NK-92 (cell line): ENCODE data around the gene PLEKHO2.
A peak's percentile ranks its signal among the peaks of the same experiment; 100 is the strongest.

ENCODE experiments used
- DNase-seq: peaks from one replicate; lab custom pipeline; 2025; ENCODE audit not compliant: unreplicated experiment; lab: John Stamatoyannopoulos, UW

The PLEKHO2 gene

DNA sequence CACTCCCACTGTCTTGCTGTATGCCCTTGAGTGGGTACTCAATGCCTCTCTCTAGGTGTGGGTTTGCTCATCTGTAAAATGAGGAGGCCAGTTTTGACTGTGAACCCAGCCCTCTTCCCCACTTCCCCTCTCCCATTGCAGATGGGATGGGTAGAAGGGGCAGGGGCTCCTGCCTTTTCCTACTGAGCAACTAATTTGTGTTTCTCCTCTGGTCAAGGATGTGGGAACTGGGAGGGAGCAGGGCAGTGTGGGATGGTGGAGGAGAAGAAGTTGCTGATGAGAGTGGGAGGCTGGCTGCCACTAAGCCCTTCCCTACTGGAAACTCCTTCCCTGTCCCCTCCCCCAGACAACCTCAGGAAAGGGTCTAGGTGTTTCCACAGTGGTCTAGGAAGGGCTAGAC lies 49.8 kb downstream of the PLEKHO2 start:
- no peak for DNase-seq

DNA sequence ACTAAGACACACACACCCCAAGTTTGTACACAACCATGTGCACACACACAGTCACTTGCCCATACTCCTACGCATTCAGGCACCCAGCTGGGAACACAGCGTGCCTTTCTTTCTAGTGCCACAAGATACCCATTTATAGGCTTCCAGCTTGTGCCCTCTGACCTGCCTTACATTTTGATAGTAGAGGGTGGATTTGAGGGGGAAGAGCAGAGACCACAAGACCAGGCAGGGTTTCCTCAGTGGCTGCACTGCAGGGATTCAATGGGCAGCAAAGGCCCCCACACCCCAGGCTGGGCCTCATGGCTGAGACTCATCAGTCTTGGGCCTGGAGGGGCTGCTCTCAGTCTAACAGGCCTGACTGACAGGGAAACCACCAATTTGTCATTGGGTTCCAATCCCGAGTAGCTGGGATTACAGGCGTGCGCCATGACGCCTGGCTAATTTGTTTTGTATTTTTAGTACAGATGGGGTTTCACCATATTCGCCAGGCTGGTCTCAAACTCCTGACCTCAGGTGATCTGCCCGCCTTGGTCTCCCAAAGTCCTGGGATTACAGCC lies 51.2 kb downstream of the PLEKHO2 start:
- no peak for DNase-seq

DNA sequence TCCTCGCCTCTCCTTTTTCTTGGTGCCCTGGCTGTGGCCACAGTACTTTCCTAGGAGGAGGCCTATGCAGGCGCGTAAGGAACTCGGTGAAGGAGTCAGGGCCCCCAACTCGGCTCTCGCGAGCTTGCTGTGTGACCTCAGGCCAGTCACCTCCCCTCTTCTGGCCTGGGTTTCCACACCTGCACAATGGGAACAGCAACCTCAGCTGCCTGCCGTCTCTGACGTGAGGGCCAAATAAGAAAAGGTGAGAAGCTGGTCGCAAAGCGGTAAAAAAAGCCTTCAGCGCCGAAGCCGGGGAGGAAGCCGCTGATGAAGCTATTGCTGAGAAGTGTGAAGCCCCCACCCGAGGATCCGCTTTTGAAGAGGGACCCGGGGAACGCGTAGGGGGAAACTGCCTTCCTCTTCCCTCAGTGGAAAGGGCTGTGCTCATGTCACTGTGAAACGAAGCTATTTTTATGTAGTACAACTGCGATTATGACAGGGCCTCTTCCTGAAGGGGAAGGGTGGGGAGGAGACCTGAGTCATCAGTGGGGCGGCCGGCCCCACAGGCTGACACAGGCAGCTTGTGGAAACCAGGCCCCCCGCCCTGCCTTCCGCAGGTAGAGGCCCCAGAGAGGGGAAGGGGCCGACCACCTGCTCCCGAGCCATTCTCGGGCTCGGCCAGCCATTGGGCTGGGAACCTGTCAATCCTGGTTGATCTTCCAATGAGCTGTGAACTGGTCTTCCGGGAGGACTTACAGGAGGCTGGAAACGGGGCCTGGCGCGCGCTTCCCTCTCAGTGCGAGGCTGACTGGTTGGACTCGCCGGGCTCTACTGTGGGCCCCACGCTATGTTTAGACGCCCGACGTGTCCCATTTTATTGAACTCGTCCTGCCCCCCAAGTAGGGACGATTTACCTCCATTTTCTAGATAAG lies 52.0 kb downstream of the PLEKHO2 start:
- DNase-seq: peak; percentile 62

DNA sequence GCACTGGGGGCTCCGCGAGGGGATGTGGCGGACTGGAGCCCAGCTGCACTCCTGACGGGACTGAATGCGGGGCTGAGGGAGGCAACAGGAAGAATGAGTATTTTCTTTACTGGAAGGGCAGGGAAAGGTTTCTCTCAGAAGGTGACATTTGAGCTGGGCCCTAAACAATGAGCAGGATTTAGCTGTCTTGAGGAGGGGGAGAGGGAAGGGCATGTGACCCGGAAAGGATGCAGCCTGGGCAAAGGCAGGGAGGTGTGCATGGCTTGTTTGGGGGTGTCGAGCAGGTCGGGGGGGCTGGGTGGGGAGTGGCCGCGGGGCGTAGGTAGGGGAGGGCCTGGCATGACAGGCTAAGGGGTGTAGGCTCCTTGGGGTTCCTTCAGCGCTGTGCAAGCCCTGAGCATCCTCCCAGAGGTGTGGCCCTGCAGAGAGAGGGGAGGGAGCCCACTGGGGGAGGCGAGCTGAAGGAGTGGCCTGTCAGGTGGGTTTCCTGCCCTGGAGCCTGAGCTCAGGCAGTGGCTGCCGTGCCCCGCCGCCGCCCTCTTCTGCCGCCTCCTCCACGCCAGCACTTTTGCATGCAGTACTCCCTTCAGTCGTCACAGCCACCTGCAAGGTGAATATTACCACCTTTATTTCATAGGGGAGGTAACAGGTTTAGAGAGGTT lies 52.8 kb downstream of the PLEKHO2 start:
- peak; percentile 53 for DNase-seq

DNA sequence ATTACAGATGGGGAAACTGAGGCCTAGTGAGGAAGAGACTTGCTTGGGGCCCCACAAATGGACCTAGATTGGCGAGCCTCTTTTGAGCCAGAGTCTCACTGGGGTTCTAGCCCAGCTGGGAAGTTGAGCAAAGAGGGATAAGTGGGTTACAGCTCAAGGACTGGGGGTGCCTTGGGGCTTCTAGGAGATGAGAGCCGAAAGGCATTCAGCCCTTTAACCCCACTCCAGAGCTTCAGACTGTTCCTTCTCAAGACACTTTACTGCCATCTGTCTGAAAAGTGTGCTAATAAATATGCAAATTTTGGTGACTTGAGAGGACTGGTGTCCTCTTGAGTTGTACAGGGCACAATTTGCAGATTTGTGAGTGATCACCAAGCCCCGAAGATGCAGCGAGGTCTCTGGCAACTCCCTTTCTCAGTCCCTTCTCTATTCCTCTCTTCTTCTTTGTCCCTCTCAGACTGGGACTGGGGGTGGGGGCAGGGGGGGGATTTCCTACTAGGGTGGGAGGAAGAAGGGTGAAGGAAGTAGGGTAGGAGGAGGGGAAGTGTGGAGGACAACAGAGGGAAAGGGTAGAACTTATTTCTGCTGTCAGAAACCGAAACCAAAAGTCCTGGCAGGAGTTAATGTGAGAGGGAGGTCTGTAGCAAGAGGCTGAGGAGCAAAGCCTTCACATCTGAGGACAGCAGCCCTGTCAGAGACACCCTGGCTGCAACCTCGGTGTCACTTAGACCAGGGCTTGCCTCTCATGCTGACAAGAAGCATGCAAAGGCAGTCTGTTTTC lies 53.8 kb downstream of the PLEKHO2 start:
- DNase-seq: no peak

DNA sequence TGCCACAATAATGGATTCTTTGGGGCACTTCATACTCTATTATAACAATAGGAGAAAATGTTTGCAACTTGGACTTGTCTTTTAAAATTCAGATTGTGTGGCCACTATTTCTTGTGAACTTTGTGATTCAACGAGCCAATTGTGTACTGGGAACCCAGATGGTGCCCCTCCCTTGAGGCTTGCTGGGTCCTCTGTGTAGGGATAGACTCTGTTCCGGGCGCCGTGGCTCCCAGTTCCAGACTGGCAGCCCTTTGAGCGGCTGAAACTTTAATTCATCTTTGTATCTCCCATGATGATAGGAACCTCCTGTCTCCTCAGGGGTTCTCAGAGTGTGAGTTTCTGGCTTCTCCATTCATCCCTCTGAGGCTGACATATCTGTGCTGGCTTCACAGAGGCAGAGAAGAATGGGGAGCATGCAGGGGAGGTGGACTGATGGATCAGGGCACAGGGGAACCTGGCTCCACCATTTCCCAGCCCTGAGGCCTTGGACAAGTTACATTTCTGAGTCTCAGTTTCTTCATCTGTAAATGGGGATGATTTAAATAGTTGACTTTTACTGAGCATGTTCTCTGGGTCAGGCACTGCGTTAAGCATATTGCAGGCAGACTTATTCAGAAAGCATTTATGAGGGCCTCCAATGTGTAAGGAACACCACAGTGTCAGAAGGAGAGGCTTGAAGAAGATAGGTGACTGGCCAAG lies 54.8 kb downstream of the PLEKHO2 start:
- no peak for DNase-seq

DNA sequence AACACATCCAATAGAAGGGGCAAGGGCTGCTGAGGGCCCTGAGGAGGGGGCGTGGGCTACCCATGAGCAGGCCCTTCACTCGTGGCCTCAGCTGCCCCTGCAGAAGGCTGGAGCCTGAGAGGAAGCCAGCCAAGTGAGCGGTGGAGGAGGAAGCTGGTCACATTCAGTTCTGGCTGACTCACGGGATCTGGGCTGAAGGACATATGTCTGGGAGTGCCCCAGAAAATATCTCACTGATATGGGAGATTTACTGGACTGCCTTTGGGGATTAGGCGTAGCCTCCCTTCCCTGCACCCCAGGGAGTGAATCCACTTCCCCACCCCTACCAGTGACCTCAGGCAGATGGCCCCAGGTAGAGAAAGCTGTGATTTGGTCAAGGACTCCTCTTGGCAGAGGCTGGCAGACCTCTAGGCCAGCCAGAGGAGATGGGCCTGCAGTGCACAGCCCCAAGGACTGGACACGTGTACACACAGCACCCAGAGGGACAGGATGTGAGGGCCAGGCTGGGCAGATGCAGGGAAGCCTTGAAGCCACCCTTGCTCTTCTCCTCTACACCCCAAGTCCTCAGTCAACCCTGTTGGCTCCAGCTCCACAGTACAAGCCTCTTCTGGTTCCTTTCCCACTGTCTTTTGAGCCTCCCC lies 55.8 kb downstream of the PLEKHO2 start:
- DNase-seq: no peak

DNA sequence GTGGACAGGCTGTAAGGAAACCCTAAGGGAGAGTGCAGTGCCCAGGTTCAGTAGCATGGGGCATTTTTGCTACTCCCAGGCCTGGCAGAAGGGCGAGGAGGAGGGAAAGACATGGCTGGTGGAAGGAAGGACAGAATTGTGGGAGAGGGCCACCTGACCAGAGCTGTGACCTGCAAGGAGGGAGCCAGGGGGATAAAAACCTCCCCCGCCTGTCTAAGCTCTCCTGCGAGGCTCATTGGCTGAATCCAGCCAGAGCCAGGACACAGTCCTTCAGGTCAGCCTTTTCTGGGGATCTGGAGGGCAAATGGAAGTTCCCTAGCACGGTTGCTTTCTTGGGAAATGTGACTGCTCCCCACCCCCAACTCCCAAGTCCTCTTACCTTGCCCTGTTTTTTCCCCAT lies 56.7 kb downstream of the PLEKHO2 start:
- DNase-seq: no peak

DNA sequence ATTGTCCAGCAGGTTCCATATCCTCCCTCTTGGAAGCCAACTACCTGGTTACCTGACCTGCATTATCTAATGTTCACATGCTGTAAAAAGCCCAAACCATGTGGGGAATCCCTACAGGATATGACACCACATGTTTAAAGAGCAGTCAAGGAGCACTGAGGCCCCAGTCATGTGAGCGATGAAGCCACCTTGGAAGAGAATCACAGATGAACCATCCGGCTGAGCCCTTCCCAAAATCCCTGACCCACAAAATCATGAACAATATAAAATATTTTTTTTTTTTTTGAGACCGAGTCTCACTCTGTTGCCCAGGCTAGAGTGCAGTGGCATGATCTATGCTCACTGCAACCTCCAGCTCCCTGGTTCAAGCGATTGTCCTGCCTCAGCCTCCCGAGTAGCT lies 59.4 kb downstream of the PLEKHO2 start:
- DNase-seq: no peak

DNA sequence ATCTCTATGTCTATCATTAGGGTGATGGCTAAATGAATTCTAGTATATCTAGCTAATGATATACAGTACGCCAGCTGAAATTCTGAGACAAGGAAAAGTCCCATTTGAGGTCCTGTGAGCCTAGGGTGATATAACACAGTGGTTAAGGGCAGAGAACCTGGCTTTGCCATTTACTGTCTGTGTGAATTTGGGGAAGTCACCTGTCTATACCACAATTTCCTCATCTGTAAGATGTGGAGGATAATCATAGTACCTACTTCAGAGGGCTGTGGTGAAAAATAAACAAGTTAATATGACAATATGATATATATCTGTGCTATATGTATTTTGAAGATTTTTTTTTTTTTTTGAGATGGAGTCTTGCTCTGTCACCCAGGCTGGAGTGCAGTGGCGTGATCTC lies 60.2 kb downstream of the PLEKHO2 start:
- DNase-seq: no peak

DNA sequence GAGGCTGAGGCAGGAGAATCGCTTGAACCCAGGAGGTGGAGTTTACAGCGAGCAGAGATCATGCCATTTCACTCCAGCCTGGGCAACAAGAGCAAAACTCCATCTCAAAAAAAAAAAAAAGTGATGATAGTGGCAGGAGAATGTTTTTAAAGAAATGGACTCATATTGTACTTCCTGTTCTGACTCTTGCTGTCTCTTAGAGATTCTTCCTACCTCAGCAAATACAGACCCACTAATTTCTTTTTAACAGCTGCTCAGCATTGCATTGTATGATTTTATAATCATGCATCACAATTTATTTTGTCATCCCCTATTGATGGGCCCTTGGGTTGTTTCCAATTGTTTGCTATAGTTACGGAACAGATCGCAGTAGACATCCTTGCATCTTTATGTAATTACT lies 61.1 kb downstream of the PLEKHO2 start:
- DNase-seq: no peak

DNA sequence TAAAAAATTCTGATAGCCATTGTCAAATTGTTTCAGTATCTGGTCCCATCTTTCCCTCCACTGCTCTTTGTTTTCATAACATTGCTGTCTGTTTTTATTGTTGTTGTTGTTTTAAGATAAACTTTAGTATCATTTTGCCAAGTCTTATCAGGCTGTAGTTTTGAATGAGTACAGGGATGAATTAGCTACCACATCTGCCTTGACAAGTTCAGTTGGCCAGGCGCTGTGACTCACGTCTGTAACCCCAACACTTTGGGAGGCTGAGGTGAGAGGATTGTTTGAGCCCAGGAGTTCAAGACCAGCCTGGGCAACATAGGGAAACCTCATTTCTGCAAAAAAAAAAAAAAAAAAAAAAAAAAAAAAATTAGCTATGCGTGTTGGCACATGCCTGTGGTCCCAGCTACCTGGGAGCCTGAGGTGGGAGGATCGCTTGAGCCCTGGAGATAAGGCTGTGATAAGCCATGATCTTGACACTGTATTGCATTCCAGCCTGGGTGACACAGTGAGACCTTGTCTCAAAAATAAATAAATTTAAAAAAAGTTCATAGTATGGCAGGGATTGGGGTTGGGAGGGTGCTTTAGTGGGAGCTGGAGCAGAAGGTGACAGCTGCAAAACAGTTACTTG lies 61.7 kb downstream of the PLEKHO2 start:
- DNase-seq: no peak

DNA sequence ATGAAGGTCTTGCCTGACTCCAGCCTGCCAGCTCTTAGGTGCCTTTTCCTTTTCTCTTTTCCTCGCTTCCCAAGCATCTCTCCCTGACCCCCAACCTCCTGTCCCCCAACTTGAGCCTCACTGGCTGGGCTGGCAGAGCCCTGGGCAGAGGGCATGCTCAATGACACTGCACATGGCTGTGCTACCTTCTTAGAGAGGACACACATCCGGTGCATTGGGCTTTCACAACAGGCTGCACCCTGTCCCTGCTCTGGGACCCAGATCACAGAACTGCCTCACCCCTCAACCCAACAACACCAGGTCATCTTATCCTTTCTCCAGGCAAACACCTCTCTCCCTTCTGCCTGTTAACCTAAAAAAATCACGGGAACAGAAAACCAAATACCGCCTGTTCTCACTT lies 62.5 kb downstream of the PLEKHO2 start:
- no peak for DNase-seq

DNA sequence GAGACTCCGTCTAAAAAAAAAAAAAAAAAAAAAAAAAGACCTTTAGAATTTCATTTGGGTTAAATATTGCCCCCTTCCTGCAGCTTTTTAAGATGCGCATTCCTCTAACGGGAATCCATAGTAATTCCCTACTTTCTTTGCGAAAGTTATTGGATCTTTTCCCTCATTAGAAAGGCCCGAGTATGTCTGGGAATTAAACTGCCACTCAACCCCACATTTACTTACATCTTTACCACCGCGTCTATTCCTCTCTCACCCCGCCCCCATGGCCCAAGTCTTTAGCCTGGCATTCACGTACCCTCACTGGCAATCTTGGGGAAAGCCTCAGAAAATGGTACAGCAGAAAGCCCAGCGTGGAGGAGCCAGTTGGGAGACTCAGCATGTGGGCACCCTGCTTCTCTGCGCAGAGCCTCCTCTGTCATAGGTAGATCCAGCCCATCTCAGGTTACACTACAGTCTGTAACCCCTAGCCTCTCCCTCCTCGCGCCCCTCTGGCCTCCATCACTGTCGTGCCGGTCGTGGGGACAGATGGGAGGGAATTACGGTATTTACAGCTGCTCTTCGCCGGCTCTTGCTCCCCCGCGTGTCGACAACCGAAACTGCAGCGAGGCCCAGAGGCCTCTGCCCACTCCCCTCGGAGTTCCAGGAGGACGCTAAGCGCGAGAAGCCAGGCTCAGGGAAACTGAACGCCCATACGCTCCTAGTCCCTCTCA lies 63.6 kb downstream of the PLEKHO2 start:
- no peak for DNase-seq

DNA sequence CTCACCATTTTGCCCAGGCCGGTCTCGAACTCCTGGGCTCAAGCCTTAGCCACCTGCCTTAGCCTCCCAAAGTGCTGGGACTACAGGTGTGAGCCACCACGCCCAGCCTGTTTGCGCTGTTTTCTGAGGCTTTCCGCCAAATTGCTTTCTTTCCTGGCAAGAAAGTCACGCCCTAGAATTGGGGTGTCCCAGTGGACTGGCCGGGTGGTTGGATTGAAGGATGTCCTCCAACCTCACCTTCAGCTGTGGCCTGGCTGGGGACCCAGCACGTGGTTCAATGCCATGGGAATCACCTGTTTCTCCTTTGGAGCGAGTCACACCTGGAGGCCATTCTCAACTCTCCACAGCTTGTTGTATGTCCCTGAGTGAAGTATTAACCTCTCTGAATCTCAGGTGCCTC lies 64.2 kb downstream of the PLEKHO2 start:
- no peak for DNase-seq

DNA sequence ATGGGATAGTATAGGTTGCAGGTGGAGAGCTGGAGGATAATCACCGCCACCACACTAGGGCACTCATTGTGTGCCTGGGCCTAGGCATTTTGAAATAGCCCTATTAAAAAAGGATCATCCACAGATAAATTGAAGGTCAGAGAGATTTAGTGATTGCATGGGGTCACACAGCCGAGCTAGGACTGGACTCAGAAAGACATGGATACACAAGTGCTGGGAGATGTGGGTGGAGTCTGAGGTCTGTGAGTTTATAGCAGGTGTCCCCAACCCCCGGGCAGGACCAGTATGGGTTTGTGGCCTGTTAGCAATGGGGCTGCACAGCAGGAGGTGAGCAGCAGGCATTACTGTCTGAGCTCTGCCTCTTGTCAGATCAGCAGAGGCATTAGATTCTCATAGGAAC lies 64.7 kb downstream of the PLEKHO2 start:
- no peak for DNase-seq

DNA sequence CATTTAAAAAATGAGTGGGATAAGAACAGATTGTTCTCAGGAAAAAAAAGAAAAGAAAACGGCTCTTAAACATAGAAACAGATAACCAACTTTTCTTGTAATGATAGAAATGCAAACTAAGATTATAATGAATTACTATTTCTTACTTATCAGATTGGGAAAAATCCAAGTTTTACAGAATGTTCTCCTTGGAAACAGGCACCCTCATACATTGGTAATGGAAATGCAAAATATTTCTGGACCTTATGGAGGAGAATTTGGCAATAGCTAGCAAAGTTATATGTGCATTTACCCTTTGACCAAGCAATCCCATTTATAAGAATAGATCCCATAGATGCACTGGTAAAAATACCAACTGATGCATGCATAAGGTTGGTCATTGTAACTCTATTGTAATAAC lies 66.3 kb downstream of the PLEKHO2 start:
- no peak for DNase-seq

DNA sequence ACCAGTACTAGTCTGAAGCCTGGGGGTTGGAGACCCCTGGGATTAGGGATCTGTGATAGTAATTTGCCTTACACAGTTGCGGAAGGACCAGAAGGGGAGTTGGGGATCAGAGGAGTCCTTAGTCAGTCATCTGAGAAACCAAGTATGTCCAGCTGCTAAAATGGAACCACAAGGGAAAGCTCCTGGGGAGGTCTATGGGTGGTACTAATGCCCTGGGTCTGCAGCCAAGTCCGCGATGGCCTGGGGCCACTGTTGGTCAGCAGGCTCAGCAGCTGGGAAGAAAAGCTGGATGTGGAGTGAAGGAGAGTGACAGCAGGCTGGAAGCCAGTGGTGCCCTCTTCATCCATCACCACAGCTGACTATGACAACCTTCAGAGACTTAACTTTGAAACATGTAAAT lies 67.8 kb downstream of the PLEKHO2 start:
- DNase-seq: no peak
